ENCODE results near the gene DLG5. TPM values are rescaled to one million over a fixed set of nuclear protein-coding genes. Genes with fewer than 3 reads are reported as not detected.
A peak's percentile ranks its signal among the peaks of the same experiment; 100 is the strongest.

DLG5 gene
- total RNA-seq, 1 donor from 2014 or later: 35.5 TPM

GRCh38 chr10:77868523-77868922 is 58.0 kb downstream of the DLG5 start:
- TF ChIP-seq, protein P1, sequence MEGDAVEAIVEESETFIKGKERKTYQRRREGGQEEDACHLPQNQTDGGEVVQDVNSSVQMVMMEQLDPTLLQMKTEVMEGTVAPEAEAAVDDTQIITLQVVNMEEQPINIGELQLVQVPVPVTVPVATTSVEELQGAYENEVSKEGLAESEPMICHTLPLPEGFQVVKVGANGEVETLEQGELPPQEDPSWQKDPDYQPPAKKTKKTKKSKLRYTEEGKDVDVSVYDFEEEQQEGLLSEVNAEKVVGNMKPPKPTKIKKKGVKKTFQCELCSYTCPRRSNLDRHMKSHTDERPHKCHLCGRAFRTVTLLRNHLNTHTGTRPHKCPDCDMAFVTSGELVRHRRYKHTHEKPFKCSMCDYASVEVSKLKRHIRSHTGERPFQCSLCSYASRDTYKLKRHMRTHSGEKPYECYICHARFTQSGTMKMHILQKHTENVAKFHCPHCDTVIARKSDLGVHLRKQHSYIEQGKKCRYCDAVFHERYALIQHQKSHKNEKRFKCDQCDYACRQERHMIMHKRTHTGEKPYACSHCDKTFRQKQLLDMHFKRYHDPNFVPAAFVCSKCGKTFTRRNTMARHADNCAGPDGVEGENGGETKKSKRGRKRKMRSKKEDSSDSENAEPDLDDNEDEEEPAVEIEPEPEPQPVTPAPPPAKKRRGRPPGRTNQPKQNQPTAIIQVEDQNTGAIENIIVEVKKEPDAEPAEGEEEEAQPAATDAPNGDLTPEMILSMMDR (IDR thresholded peaks at IDR 0.05; ENCODE audit: partially characterized antibody, unreplicated experiment): no peak
- Mint-ChIP-seq H3K4me3 (ENCODE audit: unreplicated experiment) (no peak overlapping the region), H3K27me3 (ENCODE audit: unreplicated experiment) (peaks cover 8% of the 10 kb centered on the region), H3K36me3 (ENCODE audit: unreplicated experiment) (no peaks in the 10 kb centered on the region), H3K9me3 (ENCODE audit: unreplicated experiment) (peaks cover 1% of the 10 kb centered on the region), H3K4me1 (ENCODE audit: low read depth, unreplicated experiment) (peaks cover 35% of the 10 kb centered on the region), H3K27ac (ENCODE audit: unreplicated experiment) (no peak overlapping the region)
- no peak for DNase-seq

- no peak overlapping the region for H3K4me3 Mint-ChIP-seq (ENCODE audit: unreplicated experiment)
- H3K27me3 Mint-ChIP-seq (ENCODE audit: unreplicated experiment): peaks cover 8% of the 10 kb centered on the region
- no peak overlapping the region for H3K27ac Mint-ChIP-seq (ENCODE audit: unreplicated experiment)
- H3K4me1 Mint-ChIP-seq (ENCODE audit: low read depth, unreplicated experiment): peaks cover 32% of the 10 kb centered on the region
- no peaks in the 10 kb centered on the region for H3K36me3 Mint-ChIP-seq (ENCODE audit: unreplicated experiment)
- peaks cover 1% of the 10 kb centered on the region for H3K9me3 Mint-ChIP-seq (ENCODE audit: unreplicated experiment)
- no peak for DNase-seq
- TF ChIP-seq, protein P1 (IDR thresholded peaks at IDR 0.05; ENCODE audit: partially characterized antibody, unreplicated experiment): no peak
Measured at GRCh38 chr10:77867124-77867719, 59.3 kb downstream of the DLG5 start.

DNA sequence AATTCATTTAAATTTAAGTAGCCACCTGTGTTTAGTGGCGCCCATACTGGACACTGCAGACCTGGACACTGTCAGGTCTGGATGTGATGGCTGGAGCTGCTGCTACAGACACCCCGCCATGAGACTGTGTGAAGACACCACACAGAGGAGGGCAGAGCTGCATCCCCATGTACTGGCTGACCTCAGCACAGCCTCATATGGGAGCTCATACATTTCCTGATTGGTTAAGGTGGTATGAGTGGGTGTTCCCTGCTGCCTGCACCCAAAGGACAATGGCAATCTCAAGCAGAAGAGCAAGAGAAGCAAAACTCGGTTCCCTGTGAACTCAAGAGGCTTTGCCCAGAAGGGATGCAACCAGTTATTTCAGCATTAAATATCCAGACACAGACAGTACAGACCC is 60.0 kb downstream of the DLG5 start:
- no peak for DNase-seq
- Mint-ChIP-seq H3K36me3 (ENCODE audit: unreplicated experiment) (no peaks in the 10 kb centered on the region), H3K9me3 (ENCODE audit: unreplicated experiment) (peaks cover 1% of the 10 kb centered on the region), H3K4me3 (ENCODE audit: unreplicated experiment) (no peak overlapping the region), H3K27me3 (ENCODE audit: unreplicated experiment) (peaks cover 8% of the 10 kb centered on the region), H3K27ac (ENCODE audit: unreplicated experiment) (no peak overlapping the region), H3K4me1 (ENCODE audit: low read depth, unreplicated experiment) (peaks cover 31% of the 10 kb centered on the region)
- TF ChIP-seq, protein P1 (IDR thresholded peaks at IDR 0.05; ENCODE audit: partially characterized antibody, unreplicated experiment): no peak

DNA sequence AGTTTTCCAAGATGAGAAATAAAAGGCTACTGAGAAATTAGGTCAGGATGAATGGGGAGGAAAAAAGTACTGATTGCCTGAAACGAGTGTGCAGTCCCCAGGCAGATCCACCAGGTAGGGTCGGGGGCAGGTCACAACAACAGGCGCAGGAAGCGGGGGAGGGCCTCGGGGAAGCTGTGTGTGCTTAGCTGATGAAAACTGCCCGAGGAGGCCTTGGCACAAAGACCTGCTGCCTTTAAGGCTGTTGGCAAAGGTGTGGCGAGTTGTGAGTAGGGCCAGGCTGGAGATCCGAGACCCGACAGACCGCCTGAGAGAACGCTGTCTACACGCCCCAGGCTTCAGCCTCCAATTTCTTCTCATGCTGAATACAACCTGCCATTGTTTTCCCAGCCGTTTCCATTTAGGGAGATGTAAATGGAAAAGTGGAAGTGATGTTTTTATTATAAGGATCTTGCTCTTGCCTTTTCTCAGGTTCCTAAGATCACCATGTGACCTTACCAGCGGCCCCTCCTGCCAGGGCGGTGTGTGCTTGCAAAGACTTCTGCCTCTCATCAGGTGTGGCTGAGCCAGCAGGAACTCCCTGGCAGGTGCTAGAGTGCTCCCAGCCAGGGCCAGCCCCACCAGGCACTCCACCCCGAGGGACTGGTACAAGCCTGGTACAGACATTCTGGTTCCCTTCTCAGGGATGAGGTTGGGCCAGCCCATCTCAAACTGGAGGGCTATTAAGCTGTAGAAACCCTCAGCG is 60.8 kb downstream of the DLG5 start:
- Mint-ChIP-seq H3K9me3 (ENCODE audit: unreplicated experiment) (peaks cover 1% of the 10 kb centered on the region), H3K27ac (ENCODE audit: unreplicated experiment) (no peak overlapping the region), H3K36me3 (ENCODE audit: unreplicated experiment) (no peaks in the 10 kb centered on the region), H3K4me1 (ENCODE audit: low read depth, unreplicated experiment) (peaks cover 32% of the 10 kb centered on the region), H3K27me3 (ENCODE audit: unreplicated experiment) (peaks cover 6% of the 10 kb centered on the region), H3K4me3 (ENCODE audit: unreplicated experiment) (peak overlapping the region; percentile 57)
- DNase-seq: no peak
- TF ChIP-seq, protein P1 (IDR thresholded peaks at IDR 0.05; ENCODE audit: partially characterized antibody, unreplicated experiment): no peak
